HK-2 (cell line): ENCODE measurements around the gene C3orf38.
"Not testable (repeated sequence)": the region's sequence is repeated elsewhere in the genome, so short reads cannot be mapped to it uniquely, and the experiment has no call there.

Experiments used
- DNase-seq: peaks from one replicate; pipeline ENCODE4 v3.0.0-alpha.2; 2018; ENCODE audit not compliant: unreplicated experiment

Gene C3orf38

GRCh38 chr3:88152841-88153240 is 3.1 kb downstream of the C3orf38 start:
- no peak for DNase-seq

- DNase-seq, result no peak
These were observed 16.7 kb downstream of the C3orf38 start for GRCh38 chr3:88166419-88166971.

GRCh38 chr3:88167173-88167572 is 17.4 kb downstream of the C3orf38 start:
- DNase-seq, result no peak

- DNase-seq, result no peak
These were observed 17.9 kb downstream of the C3orf38 start for GRCh38 chr3:88167704-88168103.

GRCh38 chr3:88168171-88168570 is 18.4 kb downstream of the C3orf38 start:
- DNase-seq, result no peak

- no peak for DNase-seq
These were observed 30.7 kb downstream of the C3orf38 start for GRCh38 chr3:88180398-88180999.

- DNase-seq, result not testable (repeated sequence)
These were observed 32.6 kb downstream of the C3orf38 start for GRCh38 chr3:88182165-88182918.

GRCh38 chr3:88188436-88188835 is 38.7 kb downstream of the C3orf38 start:
- DNase-seq, result no peak

GRCh38 chr3:88189361-88189810 is 39.6 kb downstream of the C3orf38 start:
- DNase-seq, result no peak

GRCh38 chr3:88191872-88192409 is 42.2 kb downstream of the C3orf38 start:
- no peak for DNase-seq

GRCh38 chr3:88192631-88193030 is 42.9 kb downstream of the C3orf38 start:
- DNase-seq, result no peak

GRCh38 chr3:88195951-88196434 is 46.2 kb downstream of the C3orf38 start:
- DNase-seq, result no peak

GRCh38 chr3:88198121-88198520 is 48.4 kb downstream of the C3orf38 start:
- DNase-seq, result no peak

- DNase-seq, result peak; percentile 53
These were observed 53.9 kb downstream of the C3orf38 start for GRCh38 chr3:88203642-88204055.
